GM13977 (cell line): ENCODE results near the gene TBC1D9.

Experiments used
- DNase-seq: peaks from one replicate; pipeline ENCODE4 v3.0.0; 2012; ENCODE audit warnings: low spot score
- CTCF ChIP-seq: IDR thresholded peaks from 2 replicates; pipeline ENCODE4 v1.5.1; 2012; ENCODE audit warnings: mild to moderate bottlenecking, control low read depth; ENCODE audit not compliant: insufficient read depth; ENCODE audit errors: extremely low read depth, missing control alignments
- in situ Hi-C: fragments of 300-500 bp; cut with MboI; formaldehyde crosslinking; loops from one replicate; pipeline ENCODE4 v1.12.0; 2022; ENCODE audit warnings: low sequenced_read_pairs, low pct_unique_long_range_greater_than_20kb, mixed read lengths, inconsistent platforms; ENCODE audit not compliant: unreplicated experiment

Gene TBC1D9

GRCh38 chr4:140744421-140744820 is 11.8 kb downstream of the TBC1D9 start:
- TF ChIP-seq CTCF, result no peak
- in situ Hi-C loops, result loop anchor here (25.0 kb wide), 1 partner anchor 93 kb away; no protein-coding TSS in a partner anchor

GRCh38 chr4:140743194-140743931 is 12.8 kb downstream of the TBC1D9 start:
- no peak for DNase-seq
- in situ Hi-C loops, result loop anchor here (25.0 kb wide), 1 partner anchor 94 kb away; no protein-coding TSS in a partner anchor
- peak; percentile 47 for TF ChIP-seq CTCF

More at GRCh38 chr4:140744421-140744820, 11.8 kb downstream of the TBC1D9 start:
- no peak for DNase-seq

GRCh38 chr4:140742838-140743193 is 13.4 kb downstream of the TBC1D9 start:
- DNase-seq, result no peak
- TF ChIP-seq CTCF, result no peak
- in situ Hi-C loops, result loop anchor here (25.0 kb wide), 1 partner anchor 94 kb away; no protein-coding TSS in a partner anchor

GRCh38 chr4:140740906-140741670 is 15.1 kb downstream of the TBC1D9 start:
- DNase-seq, result no peak
- no peak for TF ChIP-seq CTCF
- in situ Hi-C loops, result loop anchor here (25.0 kb wide), 1 partner anchor 96 kb away; no protein-coding TSS in a partner anchor

- no peak for TF ChIP-seq CTCF
- DNase-seq, result no peak
- in situ Hi-C loops, result loop anchor here (25.0 kb wide), 1 partner anchor 97 kb away; no protein-coding TSS in a partner anchor
Measured at GRCh38 chr4:140740422-140740821, 15.8 kb downstream of the TBC1D9 start.

- in situ Hi-C loops, result loop anchor here (25.0 kb wide), 1 partner anchor 97 kb away; no protein-coding TSS in a partner anchor
- no peak for DNase-seq
Measured at GRCh38 chr4:140739971-140740370, 16.2 kb downstream of the TBC1D9 start.

More at GRCh38 chr4:140739971-140740370, 16.2 kb downstream of the TBC1D9 start:
- no peak for TF ChIP-seq CTCF
